Muscle layer of duodenum (tissue), 2 donors: ENCODE results near the gene OR8G1.
"Not testable (repeated sequence)": the region's sequence is repeated elsewhere in the genome, so short reads cannot be mapped to it uniquely, and the experiment has no call there.

ENCODE experiments used
- H3K27ac ChIP-seq: one replicate; pipeline ENCODE4 v1.7.0; 2013; ENCODE audit warnings: mild to moderate bottlenecking, low read length
- H3K27me3 ChIP-seq: one replicate; pipeline ENCODE4 v1.7.0; 2013; ENCODE audit warnings: low read depth, mild to moderate bottlenecking, control low read depth, low read length
- H3K36me3 ChIP-seq, 2 donors: one replicate each; pipeline ENCODE4 v1.7.0; 2013; ENCODE audit warnings: low read length in 2 of 2, control low read depth in 1 of 2, mild to moderate bottlenecking in 1 of 2; ENCODE audit not compliant: insufficient read depth in 2 of 2, control insufficient read depth in 1 of 2
- H3K4me1 ChIP-seq, 2 donors: one replicate each; pipeline ENCODE4 v1.7.0; 2013; ENCODE audit warnings: low read length in 2 of 2, mild to moderate bottlenecking in 2 of 2, control low read depth in 1 of 2, moderate library complexity in 1 of 2; ENCODE audit not compliant: insufficient read depth in 2 of 2, control insufficient read depth in 1 of 2
- H3K4me3 ChIP-seq, 2 donors: one replicate each; pipeline ENCODE4 v1.7.0; 2013; ENCODE audit warnings: low read length in 2 of 2, low read depth in 1 of 2, mild to moderate bottlenecking in 1 of 2
- H3K9me3 ChIP-seq, 2 donors: one replicate each; pipeline ENCODE4 v1.7.0; 2013; ENCODE audit warnings: low read length in 2 of 2, control low read depth in 1 of 2, mild to moderate bottlenecking in 1 of 2; ENCODE audit not compliant: control insufficient read depth in 1 of 2
- donor health status: healthy.

Gene OR8G1

DNA sequence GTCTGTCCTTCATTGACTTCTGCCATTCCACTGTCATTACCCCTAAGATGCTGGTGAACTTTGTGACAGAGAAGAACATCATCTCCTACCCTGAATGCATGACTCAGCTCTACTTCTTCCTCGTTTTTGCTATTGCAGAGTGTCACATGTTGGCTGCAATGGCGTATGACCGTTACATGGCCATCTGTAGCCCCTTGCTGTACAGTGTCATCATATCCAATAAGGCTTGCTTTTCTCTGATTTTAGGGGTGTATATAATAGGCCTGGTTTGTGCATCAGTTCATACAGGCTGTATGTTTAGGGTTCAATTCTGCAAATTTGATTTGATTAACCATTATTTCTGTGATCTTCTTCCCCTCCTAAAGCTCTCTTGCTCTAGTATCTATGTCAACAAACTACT, 9.0 kb downstream of the OR8G1 start:
- H3K27ac ChIP-seq, H3K36me3 ChIP-seq: not testable (repeated sequence)

DNA sequence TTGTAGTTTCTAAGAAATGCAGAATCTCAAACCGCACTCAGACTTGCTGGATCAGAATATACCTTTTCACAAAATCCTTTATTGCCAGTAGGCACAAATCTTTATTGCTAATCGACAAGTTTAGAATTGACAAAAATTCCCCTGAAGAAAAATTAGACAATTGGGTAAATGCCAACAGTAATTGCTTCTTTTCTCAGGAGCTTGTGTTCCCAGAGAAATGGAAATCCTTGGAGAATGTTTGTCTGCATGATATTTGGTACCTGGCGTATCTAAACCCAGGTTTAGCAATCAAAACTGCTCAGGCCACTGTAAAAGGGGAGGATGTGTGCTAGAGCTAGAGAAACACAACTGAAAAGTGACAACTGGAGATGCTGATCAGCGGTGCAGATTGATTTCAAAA, 15.2 kb downstream of the OR8G1 start, which contains the start of gene OR8G5:
TSS of gene OR8G5 (plus strand) at position 301 of the 400 bp plus-strand sequence. CDS start 8,556 bp downstream, outside the sequence.
- no peaks in the 10 kb centered on the region for H3K36me3 ChIP-seq

More for the DNA sequence above, 9.0 kb downstream of the OR8G1 start:
- H3K4me3 ChIP-seq, H3K9me3 ChIP-seq, H3K4me1 ChIP-seq, H3K27me3 ChIP-seq: not testable (repeated sequence)

DNA sequence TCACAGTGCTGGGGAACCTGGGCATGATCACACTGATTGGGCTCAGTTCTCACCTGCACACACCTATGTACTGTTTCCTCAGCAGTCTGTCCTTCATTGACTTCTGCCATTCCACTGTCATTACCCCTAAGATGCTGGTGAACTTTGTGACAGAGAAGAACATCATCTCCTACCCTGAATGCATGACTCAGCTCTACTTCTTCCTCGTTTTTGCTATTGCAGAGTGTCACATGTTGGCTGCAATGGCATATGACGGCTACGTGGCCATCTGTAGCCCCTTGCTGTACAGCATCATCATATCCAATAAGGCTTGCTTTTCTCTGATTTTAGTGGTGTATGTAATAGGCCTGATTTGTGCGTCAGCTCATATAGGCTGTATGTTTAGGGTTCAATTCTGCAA, 24.1 kb downstream of the OR8G1 start:
- H3K4me1 ChIP-seq, H3K27me3 ChIP-seq, H3K4me3 ChIP-seq, H3K9me3 ChIP-seq, H3K27ac ChIP-seq, H3K36me3 ChIP-seq: not testable (repeated sequence)

More for the DNA sequence above, 15.2 kb downstream of the OR8G1 start, which contains the start of gene OR8G5:
- H3K27ac ChIP-seq: no peak within 1 kb of the TSS
- H3K4me3 ChIP-seq: no peak within 1 kb of the TSS
- H3K27me3 ChIP-seq: no peaks in the 10 kb centered on the region
- H3K9me3 ChIP-seq: no peaks in the 10 kb centered on the region
- H3K4me1 ChIP-seq: no peaks in the 10 kb centered on the region

DNA sequence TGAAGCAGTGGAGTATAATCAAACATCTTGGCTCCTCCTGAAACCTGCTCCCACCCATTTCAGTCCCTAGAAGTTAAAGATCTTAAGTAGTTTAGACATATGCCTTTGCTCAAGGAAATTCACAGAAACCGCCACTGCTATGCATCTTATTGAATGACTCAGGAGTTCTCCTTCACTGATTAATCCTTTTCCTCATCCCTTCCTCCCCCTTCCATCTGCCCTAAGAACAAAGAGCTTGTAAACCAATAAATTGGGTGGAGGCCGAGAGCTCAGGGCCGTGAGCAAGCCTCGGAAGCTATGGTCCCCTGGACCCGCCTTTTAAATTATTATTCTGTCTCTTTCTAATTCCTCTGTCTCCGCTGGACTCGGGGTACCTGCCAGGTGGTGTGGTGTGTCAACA, 30.0 kb downstream of the OR8G1 start:
- H3K27me3 ChIP-seq, H3K9me3 ChIP-seq, H3K4me3 ChIP-seq, H3K36me3 ChIP-seq, H3K27ac ChIP-seq, H3K4me1 ChIP-seq: not testable (repeated sequence)

DNA sequence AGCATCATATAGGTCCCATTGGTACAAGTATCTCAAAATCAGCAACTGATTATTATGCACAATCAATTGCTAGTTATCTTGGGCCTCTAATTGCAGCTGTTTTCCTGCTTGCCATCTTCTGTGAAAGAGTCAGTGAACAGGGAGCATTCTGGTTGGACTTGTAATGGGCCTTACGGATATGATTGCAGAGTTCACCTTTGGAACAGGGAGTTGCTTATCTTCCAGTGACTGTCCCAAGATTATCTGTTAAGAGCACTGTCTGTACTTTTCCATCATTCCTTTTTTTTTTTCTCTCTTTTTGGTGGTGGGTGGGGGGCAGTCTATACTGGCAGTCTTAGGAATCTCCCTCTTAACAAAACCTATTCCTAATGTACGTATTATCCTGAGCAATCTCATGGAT, 33.1 kb downstream of the OR8G1 start:
- no peaks in the 10 kb centered on the region for H3K9me3 ChIP-seq
- no peaks in the 10 kb centered on the region for H3K27me3 ChIP-seq
- H3K27ac ChIP-seq: no peak overlapping the region
- no peak overlapping the region for H3K4me3 ChIP-seq
- H3K4me1 ChIP-seq: no peaks in the 10 kb centered on the region
- no peaks in the 10 kb centered on the region for H3K36me3 ChIP-seq

DNA sequence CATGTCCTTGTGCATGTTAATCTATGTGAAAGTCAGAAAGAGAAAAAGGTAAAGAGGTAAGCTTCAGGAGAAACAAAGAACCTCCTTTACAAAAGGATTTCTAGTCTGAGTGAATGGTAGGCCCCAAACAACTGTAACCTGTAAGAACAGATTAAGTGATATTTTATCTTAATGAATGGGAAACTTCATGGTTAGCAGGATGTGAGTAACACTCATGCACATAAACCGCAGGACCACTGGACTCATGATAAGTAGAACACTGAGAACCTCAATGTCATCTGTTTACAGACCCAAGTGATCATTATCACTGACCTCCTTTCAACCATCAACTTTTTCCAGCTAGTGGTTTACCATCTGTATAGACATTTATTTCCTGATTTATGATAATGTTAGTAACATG, 35.2 kb downstream of the OR8G1 start:
- Histone ChIP-seq H3K36me3 (no peaks in the 10 kb centered on the region), H3K27me3 (no peaks in the 10 kb centered on the region), H3K9me3 (peaks cover 0 to 6% of the 10 kb centered on the region in 2 donors), H3K27ac (no peak overlapping the region), H3K4me3 (no peak overlapping the region), H3K4me1 (no peaks in the 10 kb centered on the region)

DNA sequence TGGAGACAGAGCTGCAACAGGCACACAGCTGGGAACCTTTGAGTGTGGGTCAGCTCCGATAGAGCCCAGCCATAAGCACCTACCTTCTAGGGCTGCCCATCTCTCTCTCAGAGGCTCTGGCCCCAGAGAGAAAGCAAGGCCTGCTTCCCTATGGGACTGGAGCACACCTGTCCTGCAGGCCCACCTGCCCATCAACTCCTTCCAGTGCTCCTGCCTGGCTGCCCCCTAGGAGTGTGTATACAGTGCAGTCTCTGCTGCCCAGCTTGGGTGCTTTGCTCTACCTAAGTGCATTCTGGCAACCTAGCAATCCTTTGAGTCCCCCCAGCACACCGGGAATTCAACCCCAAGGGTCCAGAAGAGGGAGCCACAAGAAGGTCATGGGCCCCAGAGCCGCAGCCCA, 36.3 kb downstream of the OR8G1 start:
- Histone ChIP-seq H3K9me3 (peaks cover 0 to 16% of the 10 kb centered on the region in 2 donors), H3K4me3 (no peak overlapping the region), H3K27ac (no peak overlapping the region), H3K36me3 (no peaks in the 10 kb centered on the region), H3K4me1 (no peaks in the 10 kb centered on the region), H3K27me3 (no peaks in the 10 kb centered on the region)

DNA sequence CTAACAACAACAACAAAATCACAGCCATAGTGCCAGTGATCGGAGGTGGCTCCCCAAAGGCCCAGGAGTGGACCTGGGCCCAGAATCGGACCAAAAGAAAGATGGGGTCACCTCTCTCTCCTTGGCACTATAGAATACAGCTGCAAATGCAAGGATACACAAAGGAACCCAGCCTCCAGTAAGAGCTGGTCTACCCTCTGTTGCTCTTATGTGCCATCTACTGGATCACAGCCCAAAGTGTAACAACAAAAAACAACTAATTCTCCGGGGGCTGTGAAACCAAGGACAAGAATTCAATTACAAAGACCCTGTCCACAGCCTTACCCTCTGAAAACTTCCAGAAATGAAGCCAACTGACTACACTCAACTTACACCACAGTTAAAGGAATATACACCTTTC, 36.9 kb downstream of the OR8G1 start:
- no peaks in the 10 kb centered on the region for H3K36me3 ChIP-seq
- H3K27ac ChIP-seq: no peak overlapping the region
- H3K9me3 ChIP-seq: peaks cover 0 to 16% of the 10 kb centered on the region in 2 donors
- H3K27me3 ChIP-seq: no peaks in the 10 kb centered on the region
- H3K4me3 ChIP-seq: no peak overlapping the region
- H3K4me1 ChIP-seq: no peaks in the 10 kb centered on the region

DNA sequence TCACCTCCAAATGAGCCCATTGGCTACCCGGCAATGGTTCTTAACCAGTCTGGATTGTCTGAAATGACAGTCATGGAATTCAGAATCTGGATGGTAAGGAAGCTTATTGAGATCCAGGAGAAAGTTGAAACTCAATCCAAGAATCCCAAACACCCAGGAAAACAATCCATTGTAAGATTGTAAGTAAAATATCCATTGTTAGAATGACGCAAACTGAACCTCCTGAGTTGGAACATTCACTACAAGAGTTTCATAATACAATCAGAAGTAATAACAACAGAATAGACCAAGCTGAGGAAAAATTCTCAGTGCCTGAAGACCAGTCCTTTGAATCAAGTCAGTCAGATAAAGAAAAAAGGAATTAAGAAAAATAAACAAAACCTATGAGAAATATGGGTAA, 37.4 kb downstream of the OR8G1 start:
- no peaks in the 10 kb centered on the region for H3K36me3 ChIP-seq

DNA sequence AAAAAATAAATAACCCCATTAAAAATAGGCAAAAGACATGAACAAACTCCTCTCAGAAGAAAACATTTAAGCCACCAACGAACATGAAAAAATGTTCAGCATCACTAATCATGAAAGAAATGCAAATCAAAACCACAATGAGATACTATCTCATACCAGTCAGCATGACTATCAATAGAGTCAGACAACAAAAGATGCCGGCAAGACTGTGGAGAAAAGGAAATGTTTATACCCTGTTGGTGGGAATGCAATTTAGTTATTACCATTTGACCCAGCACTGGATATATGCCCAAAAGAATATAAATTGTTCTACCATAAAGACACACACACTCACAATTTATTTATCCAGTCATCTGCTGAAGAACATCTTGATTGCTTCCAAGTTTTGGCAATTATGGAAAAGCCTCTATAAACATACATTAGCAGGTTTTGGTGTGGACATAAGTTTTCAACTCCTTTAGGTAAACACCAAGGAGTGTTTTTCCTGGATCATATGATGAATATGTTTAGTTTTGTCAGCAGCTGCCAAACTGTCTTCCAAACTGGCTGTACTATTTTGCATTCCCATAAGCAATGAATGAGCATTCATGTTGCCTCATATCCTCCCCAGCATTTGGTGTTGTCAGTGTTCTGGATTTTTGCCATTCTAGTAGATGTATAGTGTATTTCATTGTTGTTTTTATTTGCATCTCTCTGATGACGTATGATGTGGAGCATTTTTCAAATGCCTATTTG, 44.9 kb downstream of the OR8G1 start:
- Histone ChIP-seq H3K27me3 (no peaks in the 10 kb centered on the region), H3K9me3 (peaks cover 0 to 26% of the 10 kb centered on the region in 2 donors), H3K36me3 (no peaks in the 10 kb centered on the region), H3K4me3 (no peak overlapping the region), H3K27ac (no peak overlapping the region), H3K4me1 (no peaks in the 10 kb centered on the region)

More for the DNA sequence above, 37.4 kb downstream of the OR8G1 start:
- H3K9me3 ChIP-seq: peaks cover 0 to 16% of the 10 kb centered on the region in 2 donors
- H3K4me3 ChIP-seq: no peak overlapping the region
- no peaks in the 10 kb centered on the region for H3K4me1 ChIP-seq
- H3K27me3 ChIP-seq: no peaks in the 10 kb centered on the region
- H3K27ac ChIP-seq: no peak overlapping the region

DNA sequence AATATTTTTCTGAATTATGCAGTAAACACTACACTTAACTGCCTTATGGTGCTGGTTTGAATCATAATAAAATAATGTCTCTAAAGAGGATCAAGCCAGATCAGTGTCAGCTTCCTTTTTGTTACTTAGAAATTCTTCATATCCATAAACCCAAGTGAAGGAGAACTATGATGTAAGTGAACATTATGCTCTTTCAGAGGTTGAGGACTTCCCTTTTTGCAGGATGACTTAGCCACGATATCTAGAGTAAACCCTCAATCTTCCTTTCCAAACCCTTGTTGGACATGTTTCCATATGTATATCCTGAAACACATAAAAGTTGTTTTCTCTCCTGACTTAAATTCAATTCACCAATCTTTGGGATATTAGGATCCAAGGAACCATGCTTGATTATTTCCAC, 53.8 kb downstream of the OR8G1 start:
- Histone ChIP-seq H3K27ac (no peak overlapping the region), H3K27me3 (no peaks in the 10 kb centered on the region), H3K9me3 (peaks cover 0 to 9% of the 10 kb centered on the region in 2 donors), H3K4me3 (no peak overlapping the region), H3K36me3 (no peaks in the 10 kb centered on the region), H3K4me1 (no peaks in the 10 kb centered on the region)

DNA sequence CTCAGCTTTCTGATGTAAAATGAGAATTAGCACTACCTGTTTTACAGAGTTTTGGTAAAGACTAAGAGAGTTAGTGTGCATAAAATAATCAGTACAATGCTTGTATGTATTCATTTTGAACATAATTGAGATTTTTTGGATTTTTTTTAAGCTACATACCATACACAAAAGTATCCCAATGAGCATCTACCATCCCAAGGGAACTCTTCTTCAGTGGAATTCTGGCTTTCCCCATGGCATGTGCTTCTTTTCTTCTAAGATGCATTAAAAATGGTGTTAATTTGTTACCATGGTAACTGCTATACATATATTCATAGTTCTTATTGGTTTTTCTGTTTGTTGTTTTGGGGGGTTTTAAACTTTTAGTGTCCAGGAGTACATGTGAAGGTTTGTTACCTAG, 55.1 kb downstream of the OR8G1 start:
- no peaks in the 10 kb centered on the region for H3K36me3 ChIP-seq
- H3K27me3 ChIP-seq: no peaks in the 10 kb centered on the region
- no peaks in the 10 kb centered on the region for H3K4me1 ChIP-seq
- H3K9me3 ChIP-seq: peaks cover 0 to 2% of the 10 kb centered on the region in 2 donors
- no peak overlapping the region for H3K27ac ChIP-seq
- no peak overlapping the region for H3K4me3 ChIP-seq
